ES-I3 (cell line): ENCODE measurements around the gene BLVRB.
"Not testable (repeated sequence)": the region's sequence is repeated elsewhere in the genome, so short reads cannot be mapped to it uniquely, and the experiment has no call there.

Experiments used
- H3K36me3 ChIP-seq: 2 replicates; pipeline ENCODE4 v1.6.1; 2013; ENCODE audit warnings: mild to moderate bottlenecking, low read length, control low read depth, moderate library complexity; ENCODE audit not compliant: insufficient read depth
- H3K4me1 ChIP-seq: 2 replicates; pipeline ENCODE4 v1.6.1; 2013; ENCODE audit warnings: mild to moderate bottlenecking, control low read depth, low read length; ENCODE audit not compliant: insufficient read depth
- H3K9ac ChIP-seq: 2 replicates; pipeline ENCODE4 v1.6.1; 2013; ENCODE audit warnings: low read depth, mild to moderate bottlenecking, low read length, moderate library complexity
- H3K9me3 ChIP-seq: 2 replicates; pipeline ENCODE4 v1.6.1; 2013; ENCODE audit warnings: mild to moderate bottlenecking, low read length, moderate library complexity; ENCODE audit not compliant: control insufficient read depth, insufficient read depth

BLVRB gene

GRCh38 chr19:40466219-40466984 is 857 bp upstream of the BLVRB start:
- H3K9me3 ChIP-seq, result no peaks in the 10 kb centered on the region
- H3K4me1 ChIP-seq, result peaks cover 7% of the 10 kb centered on the region; the same call in 1 of the 2 replicates
- H3K36me3 ChIP-seq, result no peaks in the 10 kb centered on the region
- peak overlapping the region; percentile 35; the same call in 1 of the 2 replicates for H3K9ac ChIP-seq

GRCh38 chr19:40465025-40465556 is 454 bp downstream of the BLVRB start:
- peak overlapping the region; percentile 82 for H3K9ac ChIP-seq
- no peaks in the 10 kb centered on the region for H3K36me3 ChIP-seq
- no peaks in the 10 kb centered on the region for H3K9me3 ChIP-seq
- peaks cover 7% of the 10 kb centered on the region; the same call in 1 of the 2 replicates for H3K4me1 ChIP-seq

DNA sequence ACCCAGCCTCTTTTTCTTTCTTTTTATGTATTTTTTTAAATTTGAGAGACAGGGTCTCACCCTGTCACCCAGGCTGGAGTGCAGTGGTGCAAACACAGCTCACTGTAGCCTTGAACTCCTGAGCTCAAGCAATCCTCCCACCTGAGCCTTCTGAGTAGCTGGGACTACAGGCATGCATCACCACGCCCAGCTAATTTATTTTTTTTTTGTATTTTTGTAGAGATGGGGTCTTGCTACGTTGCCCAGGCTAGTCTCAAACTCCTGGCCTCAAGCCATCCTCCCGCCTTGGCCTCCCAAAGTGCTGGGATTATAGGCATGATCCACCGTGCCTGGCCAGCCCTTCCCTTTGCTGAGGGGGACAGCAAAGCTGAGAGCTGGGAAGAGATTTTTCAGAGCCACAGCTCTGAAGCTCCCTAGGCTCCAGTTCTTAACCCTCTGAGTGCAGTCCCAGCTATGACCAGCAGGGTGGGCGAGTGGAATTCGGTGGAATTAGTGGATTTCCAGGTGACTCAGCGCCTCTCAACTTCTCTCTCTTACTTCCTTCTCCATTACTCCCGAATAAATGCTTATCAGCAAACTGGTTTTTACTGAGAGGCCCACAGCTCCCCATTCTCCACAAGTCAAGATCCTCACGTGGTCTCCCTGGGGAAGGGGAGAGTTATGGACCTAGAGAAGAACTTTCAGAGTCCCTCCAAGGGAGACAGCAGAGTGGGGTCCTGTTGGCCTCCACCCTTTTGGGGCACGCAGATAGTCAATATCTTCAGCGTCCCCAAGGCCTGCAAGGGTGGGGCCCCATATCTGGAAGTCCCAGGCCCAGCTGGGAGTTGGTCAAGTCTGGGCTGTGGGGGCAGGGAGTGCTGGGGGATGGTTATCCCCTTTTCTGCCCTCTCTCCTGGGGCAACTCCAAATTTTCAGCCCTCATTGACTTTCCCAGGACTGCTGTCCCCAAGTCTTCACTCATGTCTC is 1.2 kb downstream of the BLVRB start:
- Histone ChIP-seq H3K9ac (peak overlapping the region; percentile 82), H3K4me1 (peaks cover 7% of the 10 kb centered on the region; the same call in 1 of the 2 replicates), H3K9me3 (no peaks in the 10 kb centered on the region), H3K36me3 (no peaks in the 10 kb centered on the region)

DNA sequence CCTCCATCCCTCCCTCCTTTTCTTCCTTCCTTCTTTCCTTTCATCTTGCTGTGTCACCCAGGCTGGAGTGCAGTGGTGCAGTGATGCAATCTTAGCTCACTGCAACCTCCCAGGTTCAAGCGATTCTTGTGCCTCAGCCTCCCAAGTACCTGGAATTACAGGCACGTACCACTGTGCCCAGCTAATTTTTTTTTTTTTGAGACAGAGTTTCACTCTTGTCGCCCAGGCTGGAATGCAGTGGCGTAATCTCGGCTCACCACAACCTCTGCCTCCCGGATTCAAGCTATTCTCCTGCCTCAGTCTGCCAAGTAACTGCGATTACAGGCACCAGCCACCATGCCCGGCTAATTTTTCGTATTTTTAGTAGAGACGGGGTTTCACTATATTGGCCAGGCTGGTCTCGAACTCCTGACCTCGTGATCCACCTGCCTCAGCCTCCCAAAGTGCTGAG is 1.9 kb downstream of the BLVRB start:
- not testable (repeated sequence) for H3K36me3 ChIP-seq, H3K9ac ChIP-seq, H3K9me3 ChIP-seq, H3K4me1 ChIP-seq

DNA sequence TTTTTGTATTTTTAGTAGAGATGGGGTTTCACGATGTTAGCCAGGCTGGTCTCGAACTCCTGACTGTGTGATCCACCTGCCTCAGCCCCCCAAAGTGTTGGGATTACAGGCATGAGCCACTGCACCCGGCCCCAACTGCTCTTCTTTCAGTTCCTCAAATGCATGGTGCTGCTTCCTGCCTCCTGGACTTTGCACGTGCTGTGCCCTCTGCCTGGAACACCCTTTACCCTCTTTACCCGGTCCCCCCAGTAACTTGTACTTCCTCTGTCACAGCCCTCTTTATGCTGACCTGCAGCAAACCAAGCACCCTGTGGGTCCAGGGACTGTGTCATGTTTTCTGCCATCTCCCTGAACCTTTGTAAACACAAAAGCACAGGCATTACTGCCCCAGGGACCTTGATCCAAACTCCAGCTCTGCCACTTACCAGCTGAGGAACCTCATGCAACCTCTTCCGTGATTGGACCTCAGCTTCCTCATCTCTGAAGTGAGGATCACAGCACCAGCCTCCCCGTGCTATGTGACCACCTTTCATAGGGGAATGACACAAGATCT is 3.8 kb downstream of the BLVRB start:
- no peaks in the 10 kb centered on the region for H3K9me3 ChIP-seq
- no peaks in the 10 kb centered on the region for H3K36me3 ChIP-seq
- no peak overlapping the region for H3K9ac ChIP-seq
- peaks cover 7% of the 10 kb centered on the region; the same call in 1 of the 2 replicates for H3K4me1 ChIP-seq

GRCh38 chr19:40460185-40460584 is 5.4 kb downstream of the BLVRB start:
- Histone ChIP-seq H3K9ac (no peak overlapping the region), H3K4me1 (no peaks in the 10 kb centered on the region), H3K36me3 (no peaks in the 10 kb centered on the region), H3K9me3 (no peaks in the 10 kb centered on the region)

- no peaks in the 10 kb centered on the region for H3K36me3 ChIP-seq
- no peak overlapping the region for H3K9ac ChIP-seq
- no peaks in the 10 kb centered on the region for H3K9me3 ChIP-seq
- no peaks in the 10 kb centered on the region for H3K4me1 ChIP-seq
Measured at GRCh38 chr19:40458597-40458974, 7.0 kb downstream of the BLVRB start.

- H3K36me3 ChIP-seq, result no peaks in the 10 kb centered on the region
- H3K9ac ChIP-seq, result no peak overlapping the region
- H3K4me1 ChIP-seq, result no peaks in the 10 kb centered on the region
- no peaks in the 10 kb centered on the region for H3K9me3 ChIP-seq
Measured at GRCh38 chr19:40457953-40458596, 7.5 kb downstream of the BLVRB start.

- H3K9me3 ChIP-seq, result no peaks in the 10 kb centered on the region
- no peaks in the 10 kb centered on the region for H3K36me3 ChIP-seq
- no peak overlapping the region for H3K9ac ChIP-seq
- no peaks in the 10 kb centered on the region for H3K4me1 ChIP-seq
Measured at GRCh38 chr19:40457048-40457447, 8.5 kb downstream of the BLVRB start.

DNA sequence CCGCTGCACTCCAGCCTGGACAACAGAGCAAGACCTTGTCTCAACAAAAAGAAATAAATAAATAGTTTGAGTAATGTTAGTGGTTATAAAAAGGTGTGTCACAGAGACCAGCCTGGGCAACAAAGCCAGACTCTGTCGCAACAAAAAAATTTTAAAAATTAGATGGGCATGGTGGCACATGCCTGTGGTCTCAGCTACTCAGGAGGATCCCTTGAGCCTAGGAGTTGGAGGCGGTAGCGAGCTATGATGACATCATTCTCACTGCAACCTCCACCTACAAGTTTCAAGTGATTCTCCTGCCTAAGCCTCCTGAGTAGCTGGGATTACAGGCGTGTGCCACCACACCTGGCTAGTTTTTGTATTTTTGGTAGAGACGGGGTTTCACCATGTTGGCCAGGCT is 11.6 kb downstream of the BLVRB start:
- not testable (repeated sequence) for H3K4me1 ChIP-seq, H3K36me3 ChIP-seq, H3K9ac ChIP-seq, H3K9me3 ChIP-seq

DNA sequence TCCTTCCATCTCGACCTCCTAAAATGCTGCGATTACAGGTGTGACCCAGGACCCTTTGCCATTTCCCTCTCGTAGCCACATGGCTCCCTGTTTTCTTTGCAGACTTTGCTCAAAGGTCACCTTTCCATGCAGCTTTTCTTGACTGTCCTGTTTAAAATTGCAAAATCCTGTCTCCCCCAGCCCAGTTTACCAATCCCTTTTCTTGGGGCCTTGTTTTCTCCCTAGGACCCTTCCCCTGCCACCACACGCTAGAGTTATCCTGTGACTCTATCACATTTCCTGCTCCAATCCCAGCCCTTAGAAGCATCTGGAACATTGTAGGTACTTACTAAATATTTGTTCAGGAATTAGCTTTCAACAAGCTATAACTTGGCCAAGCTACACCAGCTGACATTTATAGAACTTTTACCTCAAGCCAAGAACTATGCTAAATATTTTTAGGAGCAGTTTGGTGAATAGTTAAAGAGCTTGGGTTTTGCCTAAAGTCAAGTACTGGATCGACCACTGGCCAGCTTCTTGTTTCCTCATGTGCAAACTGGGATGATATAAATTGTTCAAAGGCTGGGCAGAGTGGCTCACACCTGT is 12.3 kb downstream of the BLVRB start:
- H3K36me3 ChIP-seq, result no peaks in the 10 kb centered on the region
- no peak overlapping the region for H3K9ac ChIP-seq
- H3K9me3 ChIP-seq, result no peaks in the 10 kb centered on the region
- peaks cover 2% of the 10 kb centered on the region; the same call in 1 of the 2 replicates for H3K4me1 ChIP-seq

DNA sequence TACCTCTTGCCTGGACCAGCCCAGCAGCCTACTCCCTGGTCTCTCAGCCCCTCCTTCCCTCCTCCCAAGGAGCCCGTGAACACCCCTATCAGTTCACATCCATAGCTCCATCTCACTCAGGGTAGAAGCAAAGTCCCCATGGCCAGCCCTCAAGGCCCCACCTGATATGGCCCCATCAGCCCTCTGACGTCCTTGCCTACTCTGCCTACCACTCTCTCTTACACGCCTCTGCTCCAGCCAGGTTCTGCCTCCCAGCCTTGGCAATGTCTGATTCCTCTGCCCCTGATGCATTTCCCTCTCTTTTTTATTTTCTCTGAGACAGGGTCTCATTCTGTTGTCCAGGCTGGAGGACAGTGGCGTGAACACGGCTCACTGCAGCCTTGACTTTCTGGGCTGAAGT is 13.5 kb downstream of the BLVRB start:
- no peaks in the 10 kb centered on the region; the same call in 1 of the 2 replicates for H3K36me3 ChIP-seq

GRCh38 chr19:40450664-40451063 is 14.9 kb downstream of the BLVRB start:
- Histone ChIP-seq H3K36me3 (no peaks in the 10 kb centered on the region; the same call in 1 of the 2 replicates), H3K9me3 (no peaks in the 10 kb centered on the region), H3K4me1 (peaks cover 10% of the 10 kb centered on the region), H3K9ac (no peak overlapping the region)

More for the DNA sequence above, 13.5 kb downstream of the BLVRB start:
- Histone ChIP-seq H3K9me3 (no peaks in the 10 kb centered on the region), H3K9ac (no peak overlapping the region), H3K4me1 (peaks cover 2% of the 10 kb centered on the region; the same call in 1 of the 2 replicates)
